ENCODE data around the gene FAM184B.

The FAM184B gene

GRCh38 chr4:17771284-17771908 lies 10.0 kb downstream of the FAM184B start:
- DNase-seq, result peak; percentile 88

GRCh38 chr4:17770845-17771244 lies 10.6 kb downstream of the FAM184B start:
- DNase-seq, result no peak

GRCh38 chr4:17769406-17770174 lies 11.8 kb downstream of the FAM184B start:
- no peak for DNase-seq

DNA sequence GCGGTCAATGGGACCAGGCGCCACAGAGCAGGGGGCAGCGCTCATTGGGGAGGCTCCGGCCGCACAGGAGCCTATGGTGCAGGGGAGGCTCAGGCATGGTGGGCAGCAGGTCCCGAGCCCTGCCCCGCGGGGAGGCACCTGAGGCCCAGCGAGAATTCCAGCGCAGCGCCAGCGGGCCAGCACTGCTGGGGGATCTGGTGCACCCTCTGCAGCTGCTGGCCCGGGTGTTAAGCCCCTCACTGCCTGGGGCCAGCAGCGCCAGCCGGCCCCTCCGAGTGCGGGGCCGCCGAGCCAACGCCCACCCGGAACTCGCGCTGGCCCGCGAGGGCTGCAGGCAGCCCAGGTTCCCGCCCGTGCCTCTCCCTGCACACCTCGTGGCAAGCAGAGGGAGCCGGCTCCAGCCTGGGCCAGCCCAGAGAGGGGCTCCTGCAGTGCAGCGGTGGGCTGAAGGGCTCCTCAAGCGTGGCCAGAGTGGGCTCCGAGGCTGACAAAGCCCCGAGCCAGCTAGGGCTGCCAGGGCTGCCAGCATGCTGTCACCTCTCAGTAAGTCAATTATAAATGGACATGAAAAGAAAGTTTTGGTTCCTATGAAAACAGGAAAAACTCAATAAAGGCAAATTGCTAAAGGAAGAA lies 14.5 kb downstream of the FAM184B start:
- no peak for DNase-seq

- no peak for DNase-seq
Observed at GRCh38 chr4:17765514-17766286, 15.7 kb downstream of the FAM184B start.

GRCh38 chr4:17763931-17764330 lies 17.5 kb downstream of the FAM184B start:
- peak; percentile 50 for DNase-seq

DNA sequence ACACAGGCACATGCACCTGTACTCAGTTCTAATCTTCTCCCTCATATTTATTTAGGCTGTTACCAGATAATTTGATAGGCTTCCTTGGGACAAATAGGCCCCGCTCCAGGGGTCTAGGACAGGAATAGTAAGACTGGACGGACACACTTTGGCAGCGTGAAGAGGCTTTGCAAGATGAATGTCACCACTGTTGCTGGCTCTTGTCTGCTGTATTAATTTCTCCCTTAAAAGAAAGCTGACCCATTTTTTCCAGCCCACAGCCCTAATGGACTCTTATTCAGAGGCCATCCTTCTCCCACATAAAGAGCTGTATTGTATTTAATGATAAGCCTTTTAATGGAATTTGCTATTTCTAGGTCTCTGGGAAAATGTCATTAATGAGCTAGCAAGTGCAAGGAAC lies 18.0 kb downstream of the FAM184B start:
- DNase-seq, result no peak

- no peak for DNase-seq
Observed at GRCh38 chr4:17762726-17763125, 18.7 kb downstream of the FAM184B start.

DNA sequence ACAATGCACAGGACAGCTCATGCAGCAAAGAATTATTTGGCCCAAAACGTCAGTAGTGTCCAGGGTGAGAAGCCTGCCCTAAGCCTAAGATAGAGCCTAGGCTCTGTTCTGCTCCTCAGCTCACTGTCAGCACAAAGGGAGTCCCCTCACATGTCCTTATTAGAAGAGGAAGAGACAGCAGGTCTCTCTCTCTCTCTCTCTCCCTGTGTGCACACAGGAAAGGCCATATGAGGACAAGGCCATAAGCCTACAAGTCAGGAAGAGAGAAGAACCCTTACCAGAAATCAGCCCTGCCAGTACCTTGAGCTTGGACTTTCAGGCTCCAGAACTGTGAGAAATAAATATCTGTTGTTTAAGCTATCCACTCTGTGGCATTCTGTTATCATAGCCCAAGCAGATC lies 20.4 kb downstream of the FAM184B start:
- DNase-seq, result no peak

- no peak for DNase-seq
Observed at GRCh38 chr4:17760626-17761025, 20.8 kb downstream of the FAM184B start.

GRCh38 chr4:17758485-17758884 lies 22.9 kb downstream of the FAM184B start:
- peak; percentile 55 for DNase-seq

GRCh38 chr4:17757621-17758020 lies 23.8 kb downstream of the FAM184B start:
- no peak for DNase-seq

DNA sequence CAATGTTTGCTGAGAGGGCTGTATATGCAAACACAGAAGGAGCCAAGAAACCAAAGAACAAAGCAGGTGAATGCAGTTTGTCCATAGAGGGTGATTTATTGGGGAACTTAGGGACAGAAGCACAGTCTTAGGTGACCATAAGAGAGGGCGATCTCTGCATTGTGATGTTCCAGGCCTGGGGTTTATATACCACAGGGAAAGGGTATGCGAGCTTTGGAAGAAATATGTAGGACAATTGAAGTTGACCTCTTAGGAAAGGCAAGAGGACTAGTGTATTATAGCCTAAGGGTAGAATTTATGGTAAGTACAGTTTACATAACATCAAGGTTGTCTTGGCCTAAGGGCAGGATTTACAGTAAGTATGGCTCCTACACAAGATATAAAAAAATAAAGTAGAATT lies 27.8 kb downstream of the FAM184B start:
- no peak for DNase-seq

GRCh38 chr4:17740702-17741101 lies 40.7 kb downstream of the FAM184B start:
- DNase-seq, result no peak

DNA sequence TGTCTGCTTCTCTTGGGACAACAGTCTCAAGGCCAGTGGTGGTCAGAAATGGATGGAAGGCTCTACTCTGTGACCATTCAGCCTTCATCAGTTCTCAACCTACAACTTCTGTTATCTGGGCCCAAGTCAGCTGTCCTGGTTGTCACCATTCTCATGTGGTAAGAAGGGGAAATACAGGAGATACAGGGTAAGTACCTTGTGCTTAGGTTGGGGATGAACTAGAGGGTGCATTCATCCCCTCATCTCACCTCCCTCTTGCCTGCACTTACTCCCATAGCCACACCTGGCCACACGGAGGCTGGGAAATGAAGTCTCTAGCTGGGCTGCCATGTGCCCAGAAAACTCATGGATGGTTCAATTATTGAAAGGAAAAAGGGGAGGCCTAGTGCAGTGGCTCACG lies 44.9 kb downstream of the FAM184B start:
- no peak for DNase-seq

DNA sequence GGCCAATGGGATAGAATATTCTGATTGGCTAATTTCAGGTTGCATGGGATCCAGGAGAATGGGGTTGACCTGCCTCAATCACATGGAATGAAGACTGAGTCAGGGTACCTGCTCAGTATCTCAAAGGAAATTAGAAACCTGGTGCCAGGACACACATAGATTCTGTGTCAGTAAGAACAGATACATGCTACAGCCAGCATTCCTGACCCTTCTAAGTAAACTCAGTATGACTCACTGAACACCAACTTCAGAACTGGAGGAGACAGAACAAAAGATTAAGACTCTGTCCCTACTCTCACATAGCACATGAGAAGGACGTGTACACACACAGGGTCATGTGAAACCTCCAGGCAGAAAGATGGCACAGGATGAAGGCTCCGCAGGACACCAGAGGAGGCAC lies 54.5 kb downstream of the FAM184B start:
- no peak for DNase-seq

GRCh38 chr4:17723648-17724047 lies 57.8 kb downstream of the FAM184B start:
- no peak for DNase-seq

DNA sequence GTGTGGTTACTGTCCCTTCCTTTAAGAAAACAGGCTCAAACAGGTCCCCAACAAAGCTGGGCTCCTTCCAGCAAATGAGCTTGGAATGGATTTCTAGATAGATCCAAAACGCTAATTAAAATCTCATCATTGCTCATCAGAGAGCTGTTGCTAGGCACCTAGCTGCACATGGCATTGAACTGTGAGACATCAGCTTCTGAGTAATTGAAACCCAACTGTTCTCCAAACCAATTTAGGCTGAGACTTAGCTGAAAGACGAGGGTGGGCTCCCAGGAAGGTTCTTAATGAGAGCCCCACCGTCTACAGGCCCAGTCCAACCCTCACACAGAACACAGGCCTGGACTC lies 59.1 kb downstream of the FAM184B start:
- DNase-seq, result no peak

DNA sequence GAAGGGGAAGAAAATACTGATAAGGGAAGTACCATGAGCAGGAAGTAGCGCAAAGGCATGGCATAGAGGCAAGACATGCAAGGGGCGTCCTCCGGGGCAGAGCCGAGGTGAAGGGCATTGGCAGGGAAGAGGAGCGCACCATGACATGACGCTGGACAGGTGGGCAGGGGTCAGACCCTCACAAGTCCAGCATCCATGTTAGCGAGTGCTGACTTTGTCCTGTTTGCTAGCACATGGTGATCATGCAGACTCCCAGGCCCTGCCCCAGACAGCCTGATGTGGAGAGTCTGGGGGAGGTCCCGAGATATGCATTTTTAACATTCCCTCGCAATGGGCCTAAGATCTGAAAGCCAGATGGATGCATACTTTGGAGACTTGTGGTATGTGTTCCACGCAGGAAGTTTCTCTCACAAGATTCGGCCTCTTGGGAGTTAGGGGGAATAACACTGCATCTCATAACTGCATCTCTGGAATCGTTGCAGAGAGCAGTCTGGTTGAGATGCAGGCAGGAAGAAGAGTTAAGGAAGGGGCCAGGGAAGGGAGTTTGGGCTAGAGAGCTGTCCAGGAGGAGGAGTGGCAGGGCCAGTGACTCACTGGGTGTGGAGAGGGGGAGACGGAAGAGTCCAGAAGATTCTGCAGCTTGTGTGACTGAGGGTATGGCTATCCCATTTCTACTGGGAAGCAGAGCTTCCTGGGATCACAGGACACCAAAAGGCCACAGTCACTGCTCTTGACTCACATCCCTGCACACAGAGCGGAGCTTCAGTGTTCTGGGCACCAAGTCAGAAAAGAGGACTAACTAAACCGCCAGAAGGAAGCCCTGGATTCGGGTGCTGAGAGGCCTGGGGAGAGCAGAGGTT lies 59.7 kb downstream of the FAM184B start:
- no peak for DNase-seq

DNA sequence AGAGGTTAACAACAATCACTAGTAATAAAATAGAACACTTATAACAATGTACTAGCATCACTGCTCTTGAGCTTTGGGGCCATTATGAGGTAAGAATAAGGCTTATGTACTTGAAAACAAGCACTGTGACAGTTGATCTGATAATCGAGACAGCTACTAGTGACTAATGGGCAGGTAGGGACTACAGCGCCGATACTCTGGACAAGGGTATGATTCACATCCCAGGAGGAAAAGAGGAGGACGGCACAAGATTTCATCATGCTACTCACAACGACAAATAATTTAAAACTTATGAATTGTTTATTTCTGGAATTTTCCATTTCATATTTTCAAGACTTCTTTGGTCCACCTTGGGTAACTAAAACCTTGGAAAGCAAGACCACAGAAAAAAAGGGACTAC lies 62.3 kb downstream of the FAM184B start:
- no peak for DNase-seq

DNA sequence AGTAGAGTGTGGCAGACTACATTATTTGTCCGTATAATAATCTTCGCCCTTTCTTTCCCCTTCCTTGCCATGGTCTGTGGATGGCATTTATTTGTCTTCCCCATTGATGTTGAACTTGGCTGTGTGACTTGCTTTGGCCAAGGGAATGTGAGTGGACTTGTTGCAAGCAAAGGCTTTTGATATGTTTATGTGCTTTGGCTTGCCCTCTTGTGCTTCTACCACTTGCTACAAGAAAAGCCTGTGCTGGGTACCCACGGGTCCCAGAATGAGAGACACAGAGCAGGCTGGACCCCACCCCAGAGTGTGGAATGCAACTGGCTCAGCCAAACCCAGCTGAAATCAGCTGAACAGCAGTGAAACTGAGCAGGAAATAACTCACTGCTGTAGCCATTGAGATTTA lies 63.0 kb downstream of the FAM184B start:
- DNase-seq, result no peak

GRCh38 chr4:17717301-17717700 lies 64.1 kb downstream of the FAM184B start:
- no peak for DNase-seq

DNA sequence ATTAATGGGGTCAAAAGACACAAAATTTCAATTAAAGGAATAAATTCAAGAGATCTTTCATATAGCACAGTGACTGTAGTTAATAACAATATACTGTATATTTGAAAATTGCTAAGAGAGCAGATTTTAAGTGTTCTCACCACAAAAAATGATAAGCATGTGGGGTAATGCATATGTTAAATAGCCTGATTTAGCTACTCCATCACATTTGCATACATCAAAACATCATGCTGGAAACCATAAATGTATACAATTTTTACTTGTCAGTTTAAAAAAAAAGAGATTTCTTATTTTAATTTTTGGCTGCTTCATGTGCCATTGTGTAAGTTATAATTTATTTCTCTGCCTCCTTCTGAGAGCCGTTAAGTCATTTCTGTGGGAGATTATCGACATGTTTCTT lies 65.9 kb downstream of the FAM184B start:
- DNase-seq, result no peak

All from NCI-H524 treated with DMSO at 0.1 percent for 48 hours (cell line).